OCI-LY7 (cell line): Measurements from ENCODE around the gene CKM.

Source experiments
- CTCF ChIP-seq: fragments of 200-600 bp; sonication (generic); conservative IDR thresholded peaks from 2 replicates; pipeline ENCODE4 v1.5.1; 2014; ENCODE audit warnings: mild to moderate bottlenecking, antibody characterized with exemption, low read length, moderate library complexity, mixed read lengths
- EZH2phosphoT487 ChIP-seq: fragments of 200-600 bp; sonication (generic); IDR thresholded peaks from 2 replicates; pipeline ENCODE4 v1.6.1; 2018; ENCODE audit warnings: low read depth, borderline replicate concordance, mild to moderate bottlenecking, mixed run types, antibody characterized with exemption, low read length, moderate library complexity, mixed read lengths

- TF ChIP-seq CTCF (no peak), EZH2phosphoT487 (no peak)
Observed at GRCh38 chr19:45299719-45300118, 23.0 kb downstream of the CKM start.
